Left renal pelvis (tissue), 4 donors: ENCODE measurements around the gene BPIFB2. TPM values are rescaled to one million over a fixed set of nuclear protein-coding genes. Genes with fewer than 3 reads are reported as not detected.

Experiments
- DNase-seq, 4 donors: peaks; one replicate each; pipeline ENCODE4 v3.0.0-alpha.2; 2013; ENCODE audit warnings: low read depth in 4 of 4, low spot score in 3 of 4
- polyA plus RNA-seq, 4 donors: library from polyadenylated mRNA; unstranded; fragments of 120-200 nt; gene quantifications; one replicate each; pipeline ENCODE4 v1.2.1, GENCODE V29; 2013; ENCODE audit not compliant: insufficient read length in 4 of 4

The BPIFB2 gene
- polyA plus RNA-seq, 4 donors: not detected

- DNase-seq: no peak
Measured at GRCh38 chr20:33062825-33063149, 55.3 kb downstream of the BPIFB2 start.

DNA sequence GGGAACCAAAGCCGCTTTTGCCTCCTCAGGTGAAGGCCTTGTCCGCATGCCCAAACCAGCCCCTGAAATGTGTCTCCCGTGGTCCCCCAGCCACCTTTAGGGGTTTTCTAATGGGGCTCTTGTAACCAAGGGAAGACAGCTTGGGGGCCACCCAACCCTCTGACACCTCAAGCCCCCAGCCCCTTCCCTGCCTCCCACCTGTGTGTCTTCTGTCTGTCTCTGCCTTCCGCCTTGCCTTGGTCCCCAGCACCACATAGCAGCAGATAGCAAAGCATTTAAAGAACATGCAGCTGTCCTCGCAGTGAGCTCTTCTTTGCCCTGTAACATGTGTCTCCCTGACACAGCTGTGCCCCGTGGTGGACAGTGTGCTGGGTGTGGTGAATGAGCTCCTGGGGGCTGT, 55.8 kb downstream of the BPIFB2 start:
- no peak for DNase-seq

GRCh38 chr20:33064572-33065287, 57.2 kb downstream of the BPIFB2 start:
- DNase-seq: no peak

DNA sequence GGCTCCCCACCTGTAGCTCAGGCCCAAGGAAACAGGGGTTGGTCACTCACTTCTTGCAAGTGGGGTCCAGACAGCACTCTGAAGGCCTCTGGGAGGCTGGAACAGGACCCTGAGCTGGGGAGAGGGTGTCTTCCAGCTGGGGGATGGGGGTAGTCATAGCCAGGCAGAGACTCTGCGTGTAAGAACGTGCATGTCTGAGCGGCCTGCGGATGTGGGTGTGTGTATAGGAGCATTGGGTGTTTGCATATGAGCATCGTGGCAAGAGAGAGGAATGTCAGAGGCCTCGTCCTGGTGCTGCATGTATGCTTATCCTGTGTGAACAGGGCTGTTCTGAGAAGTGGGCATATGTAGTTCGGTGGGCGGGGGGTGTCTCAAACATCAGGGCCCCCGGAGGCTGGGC, 58.3 kb downstream of the BPIFB2 start:
- no peak for DNase-seq

GRCh38 chr20:33067806-33068205, 60.3 kb downstream of the BPIFB2 start:
- no peak for DNase-seq

DNA sequence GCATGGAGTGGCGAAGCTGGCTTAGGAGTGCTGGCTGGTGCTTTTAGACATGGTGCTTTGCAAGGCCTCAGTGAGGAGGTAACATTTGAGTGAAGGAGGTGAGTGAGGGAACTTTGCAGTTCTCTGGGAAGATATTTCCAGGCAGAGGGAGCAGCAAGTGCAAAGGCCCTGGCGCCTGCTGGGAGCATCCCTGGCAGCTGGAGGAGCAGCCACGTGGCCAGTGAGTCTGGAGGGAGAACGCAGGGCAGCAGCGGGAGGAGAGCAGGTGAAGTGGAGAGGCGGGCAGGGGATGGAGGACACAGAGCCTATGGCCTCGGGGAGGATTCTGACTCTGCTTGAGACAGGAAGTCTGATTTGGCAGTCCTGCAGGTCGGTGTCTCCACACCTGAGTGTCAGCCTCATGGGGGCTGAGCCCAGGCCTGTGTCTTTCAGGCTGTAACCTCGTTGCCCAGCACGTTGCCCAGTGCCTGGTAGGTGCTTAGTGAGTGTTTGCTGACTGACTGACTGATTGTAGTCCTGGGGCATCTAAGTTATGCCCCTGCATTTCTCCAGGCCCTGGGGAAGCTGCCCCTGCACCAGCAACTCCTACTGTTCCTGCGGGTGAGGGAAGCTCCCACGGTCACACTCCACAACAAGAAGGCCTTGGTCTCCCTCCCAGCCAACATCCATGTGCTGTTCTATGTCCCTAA, 60.9 kb downstream of the BPIFB2 start:
- DNase-seq: no peak

GRCh38 chr20:33069673-33070072, 62.2 kb downstream of the BPIFB2 start:
- DNase-seq: no peak

GRCh38 chr20:33070111-33071053, 62.9 kb downstream of the BPIFB2 start:
- no peak for DNase-seq

- DNase-seq: no peak
Measured at GRCh38 chr20:33071198-33071597, 63.7 kb downstream of the BPIFB2 start.

DNA sequence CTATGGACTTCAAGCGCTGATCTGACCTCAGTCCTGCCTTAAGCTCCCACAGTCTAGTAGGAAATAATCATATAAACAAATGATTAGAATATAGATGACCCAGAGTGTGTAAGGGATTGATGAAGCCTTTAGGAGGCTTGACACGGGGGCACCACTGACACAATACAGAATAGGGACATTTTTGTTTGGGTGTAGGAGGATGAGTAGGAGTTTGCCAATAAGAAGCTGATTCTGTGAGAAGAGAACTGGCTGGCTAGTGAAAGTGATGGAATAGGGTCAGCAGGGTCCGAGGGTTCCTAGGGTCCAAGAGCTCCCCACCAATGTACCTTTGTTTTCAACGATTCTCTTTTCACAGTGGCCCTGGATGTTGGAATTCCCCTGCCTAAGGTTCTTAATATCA, 64.9 kb downstream of the BPIFB2 start:
- no peak for DNase-seq

- no peak for DNase-seq
Measured at GRCh38 chr20:33072813-33073212, 65.3 kb downstream of the BPIFB2 start.

Other genes with a start within 250 kb of the BPIFB2 start
- gene DNMT3B, start 245.3 kb upstream of the BPIFB2 start, polyA plus RNA-seq: 1 to 10 TPM; 3.8 to 8.7 (median 7.1) TPM
- gene MAPRE1, start 187.8 kb upstream of the BPIFB2 start, polyA plus RNA-seq: 100 to 1,000 TPM in 2 of 4 donors, 10 to 100 TPM in 2; 88.4 to 137 (median 109) TPM
- under 1 TPM in 3 of 4 donors, not detected in 1; 0.20 to 0.29 (median 0.20) TPM for gene EFCAB8, start 148.8 kb upstream of the BPIFB2 start, polyA plus RNA-seq
- gene SUN5, start 3.3 kb upstream of the BPIFB2 start, polyA plus RNA-seq: not detected
- not detected for gene BPIFB6, start 23.9 kb downstream of the BPIFB2 start, polyA plus RNA-seq
- gene BPIFB3, start 46.2 kb downstream of the BPIFB2 start, polyA plus RNA-seq: not detected
- not detected for gene BPIFB4, start 71.9 kb downstream of the BPIFB2 start, polyA plus RNA-seq
- gene BPIFA2, start 160.5 kb downstream of the BPIFB2 start, polyA plus RNA-seq: not detected
- not detected for gene BPIFA3, start 209.6 kb downstream of the BPIFB2 start, polyA plus RNA-seq
- not detected for gene BPIFA1, start 228.3 kb downstream of the BPIFB2 start, polyA plus RNA-seq